K562 (cell line): ENCODE data around the gene ANO6. TPM values are rescaled to one million over a fixed set of nuclear protein-coding genes. Genes with fewer than 3 reads are reported as not detected.

Experiments used
- CHD2 ChIP-seq: IDR thresholded peaks from 2 replicates; pipeline ENCODE4 v1.6.1; 2011; ENCODE audit warnings: low read depth, low read length
- E4F1 ChIP-seq: fragments of 250-450 bp; sonication (Bioruptor Pico); IDR thresholded peaks from 2 replicates; pipeline ENCODE4 v1.5.0; 2021; ENCODE audit warnings: mild to moderate bottlenecking, borderline replicate concordance
- HNRNPK ChIP-seq: fragments of 200-400 bp; formaldehyde crosslinking; IDR thresholded peaks from one replicate; pipeline ENCODE4 v1.6.1; 2018; ENCODE audit warnings: mild to moderate bottlenecking, low read depth, low read length; ENCODE audit not compliant: poor library complexity, severe bottlenecking
- RFX7 ChIP-seq: fragments of 250-450 bp; sonication (Bioruptor Pico); IDR thresholded peaks from 2 replicates; pipeline ENCODE4 v1.5.1; 2021; ENCODE audit warnings: mild to moderate bottlenecking
- ZFX ChIP-seq: sonication (generic); formaldehyde crosslinking; IDR thresholded peaks from 2 replicates; pipeline ENCODE4 v1.8.0; 2022; ENCODE audit warnings: mild to moderate bottlenecking, missing genetic modification reagents, moderate library complexity
- ZNF436 ChIP-seq: fragments of 250-450, 450-650 bp; sonication (Bioruptor Pico); formaldehyde crosslinking; IDR thresholded peaks from 2 replicates; pipeline ENCODE4 v1.7.0; 2020; ENCODE audit warnings: mild to moderate bottlenecking
- ZNF589 ChIP-seq: fragments of 200-800 bp; sonication (Bioruptor generic); IDR thresholded peaks from 2 replicates; pipeline ENCODE4 v1.6.1; 2016; ENCODE audit warnings: low read depth, missing genetic modification characterization, missing compliant biosample characterization
- ZNF592 ChIP-seq: fragments of 450-650 bp; IDR thresholded peaks from 2 replicates; pipeline ENCODE4 v1.6.1; 2017; ENCODE audit warnings: antibody characterized with exemption, mild to moderate bottlenecking
- polyA plus RNA-seq, 8 experiments: library from polyadenylated mRNA; depleted of rRNA in 4 of 8; stranded (reverse) in 5 of 8; unstranded in 3 of 8; fragments of >200 nt; fragmentation: Nextera tagmentation in 2 of 8; fragmentation: Illumina TruSeq in 1 of 8; extraction: Ambion mirVana in 2 of 8; extraction: Trizol in 1 of 8; gene quantifications; 2 replicates each; pipeline versions ENCODE4 v1.2.1 to v1.2.3, GENCODE V29; 2011 to 2014; ENCODE audit warnings: inconsistent platforms in 1 of 8, missing spikeins in 1 of 8
- total RNA-seq, 7 experiments: library from RNA; depleted of rRNA in 6 of 7; stranded (reverse); fragments of >200 nt in 6 of 7; fragmentation: Illumina TruSeq in 2 of 7; extraction: Trizol in 2 of 7; gene quantifications; 2 replicates each; pipeline versions ENCODE4 v1.2.1 to v1.2.3, GENCODE V29; 2011 to 2021; ENCODE audit warnings: low replicate concordance in 1 of 7
- TF ChIP-seq, protein P1 (sequence below): fragments of 450-650 bp; IDR thresholded peaks from 2 replicates; pipeline ENCODE4 v1.6.1; 2016; ENCODE audit warnings: mild to moderate bottlenecking, moderate library complexity

ANO6 gene
- total and polyA plus RNA-seq, 9 of the 15 experiments (the other 6 are each of a cell fraction or from before 2014, with no cell fraction given) = 3.5 to 24.7 (median 20.3) TPM

- TF ChIP-seq ZNF592 (no peak), CHD2 (no peak), HNRNPK (no peak), E4F1 (CRISPR knock-in tag) (no peak), ZNF436 (CRISPR knock-in tag) (no peak), ZNF589 (CRISPR knock-in tag) (no peak), ZFX (CRISPR knock-in tag) (no peak), RFX7 (CRISPR knock-in tag) (no peak)
- TF ChIP-seq, protein P1, sequence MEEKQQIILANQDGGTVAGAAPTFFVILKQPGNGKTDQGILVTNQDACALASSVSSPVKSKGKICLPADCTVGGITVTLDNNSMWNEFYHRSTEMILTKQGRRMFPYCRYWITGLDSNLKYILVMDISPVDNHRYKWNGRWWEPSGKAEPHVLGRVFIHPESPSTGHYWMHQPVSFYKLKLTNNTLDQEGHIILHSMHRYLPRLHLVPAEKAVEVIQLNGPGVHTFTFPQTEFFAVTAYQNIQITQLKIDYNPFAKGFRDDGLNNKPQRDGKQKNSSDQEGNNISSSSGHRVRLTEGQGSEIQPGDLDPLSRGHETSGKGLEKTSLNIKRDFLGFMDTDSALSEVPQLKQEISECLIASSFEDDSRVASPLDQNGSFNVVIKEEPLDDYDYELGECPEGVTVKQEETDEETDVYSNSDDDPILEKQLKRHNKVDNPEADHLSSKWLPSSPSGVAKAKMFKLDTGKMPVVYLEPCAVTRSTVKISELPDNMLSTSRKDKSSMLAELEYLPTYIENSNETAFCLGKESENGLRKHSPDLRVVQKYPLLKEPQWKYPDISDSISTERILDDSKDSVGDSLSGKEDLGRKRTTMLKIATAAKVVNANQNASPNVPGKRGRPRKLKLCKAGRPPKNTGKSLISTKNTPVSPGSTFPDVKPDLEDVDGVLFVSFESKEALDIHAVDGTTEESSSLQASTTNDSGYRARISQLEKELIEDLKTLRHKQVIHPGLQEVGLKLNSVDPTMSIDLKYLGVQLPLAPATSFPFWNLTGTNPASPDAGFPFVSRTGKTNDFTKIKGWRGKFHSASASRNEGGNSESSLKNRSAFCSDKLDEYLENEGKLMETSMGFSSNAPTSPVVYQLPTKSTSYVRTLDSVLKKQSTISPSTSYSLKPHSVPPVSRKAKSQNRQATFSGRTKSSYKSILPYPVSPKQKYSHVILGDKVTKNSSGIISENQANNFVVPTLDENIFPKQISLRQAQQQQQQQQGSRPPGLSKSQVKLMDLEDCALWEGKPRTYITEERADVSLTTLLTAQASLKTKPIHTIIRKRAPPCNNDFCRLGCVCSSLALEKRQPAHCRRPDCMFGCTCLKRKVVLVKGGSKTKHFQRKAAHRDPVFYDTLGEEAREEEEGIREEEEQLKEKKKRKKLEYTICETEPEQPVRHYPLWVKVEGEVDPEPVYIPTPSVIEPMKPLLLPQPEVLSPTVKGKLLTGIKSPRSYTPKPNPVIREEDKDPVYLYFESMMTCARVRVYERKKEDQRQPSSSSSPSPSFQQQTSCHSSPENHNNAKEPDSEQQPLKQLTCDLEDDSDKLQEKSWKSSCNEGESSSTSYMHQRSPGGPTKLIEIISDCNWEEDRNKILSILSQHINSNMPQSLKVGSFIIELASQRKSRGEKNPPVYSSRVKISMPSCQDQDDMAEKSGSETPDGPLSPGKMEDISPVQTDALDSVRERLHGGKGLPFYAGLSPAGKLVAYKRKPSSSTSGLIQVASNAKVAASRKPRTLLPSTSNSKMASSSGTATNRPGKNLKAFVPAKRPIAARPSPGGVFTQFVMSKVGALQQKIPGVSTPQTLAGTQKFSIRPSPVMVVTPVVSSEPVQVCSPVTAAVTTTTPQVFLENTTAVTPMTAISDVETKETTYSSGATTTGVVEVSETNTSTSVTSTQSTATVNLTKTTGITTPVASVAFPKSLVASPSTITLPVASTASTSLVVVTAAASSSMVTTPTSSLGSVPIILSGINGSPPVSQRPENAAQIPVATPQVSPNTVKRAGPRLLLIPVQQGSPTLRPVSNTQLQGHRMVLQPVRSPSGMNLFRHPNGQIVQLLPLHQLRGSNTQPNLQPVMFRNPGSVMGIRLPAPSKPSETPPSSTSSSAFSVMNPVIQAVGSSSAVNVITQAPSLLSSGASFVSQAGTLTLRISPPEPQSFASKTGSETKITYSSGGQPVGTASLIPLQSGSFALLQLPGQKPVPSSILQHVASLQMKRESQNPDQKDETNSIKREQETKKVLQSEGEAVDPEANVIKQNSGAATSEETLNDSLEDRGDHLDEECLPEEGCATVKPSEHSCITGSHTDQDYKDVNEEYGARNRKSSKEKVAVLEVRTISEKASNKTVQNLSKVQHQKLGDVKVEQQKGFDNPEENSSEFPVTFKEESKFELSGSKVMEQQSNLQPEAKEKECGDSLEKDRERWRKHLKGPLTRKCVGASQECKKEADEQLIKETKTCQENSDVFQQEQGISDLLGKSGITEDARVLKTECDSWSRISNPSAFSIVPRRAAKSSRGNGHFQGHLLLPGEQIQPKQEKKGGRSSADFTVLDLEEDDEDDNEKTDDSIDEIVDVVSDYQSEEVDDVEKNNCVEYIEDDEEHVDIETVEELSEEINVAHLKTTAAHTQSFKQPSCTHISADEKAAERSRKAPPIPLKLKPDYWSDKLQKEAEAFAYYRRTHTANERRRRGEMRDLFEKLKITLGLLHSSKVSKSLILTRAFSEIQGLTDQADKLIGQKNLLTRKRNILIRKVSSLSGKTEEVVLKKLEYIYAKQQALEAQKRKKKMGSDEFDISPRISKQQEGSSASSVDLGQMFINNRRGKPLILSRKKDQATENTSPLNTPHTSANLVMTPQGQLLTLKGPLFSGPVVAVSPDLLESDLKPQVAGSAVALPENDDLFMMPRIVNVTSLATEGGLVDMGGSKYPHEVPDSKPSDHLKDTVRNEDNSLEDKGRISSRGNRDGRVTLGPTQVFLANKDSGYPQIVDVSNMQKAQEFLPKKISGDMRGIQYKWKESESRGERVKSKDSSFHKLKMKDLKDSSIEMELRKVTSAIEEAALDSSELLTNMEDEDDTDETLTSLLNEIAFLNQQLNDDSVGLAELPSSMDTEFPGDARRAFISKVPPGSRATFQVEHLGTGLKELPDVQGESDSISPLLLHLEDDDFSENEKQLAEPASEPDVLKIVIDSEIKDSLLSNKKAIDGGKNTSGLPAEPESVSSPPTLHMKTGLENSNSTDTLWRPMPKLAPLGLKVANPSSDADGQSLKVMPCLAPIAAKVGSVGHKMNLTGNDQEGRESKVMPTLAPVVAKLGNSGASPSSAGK = no peak
Observed at GRCh38 chr12:45349916-45350315, 134.0 kb downstream of the ANO6 start (continued).
